Suprapubic skin (tissue), 4 donors: ENCODE results near the gene SGCD. TPM values are rescaled to one million over a fixed set of nuclear protein-coding genes. Genes with fewer than 3 reads are reported as not detected.

Source experiments
- DNase-seq, 2 donors: peaks; one replicate each; pipeline ENCODE4 v3.0.0-alpha.2; 2019; ENCODE audit warnings: low spot score in 2 of 2
- H3K27ac ChIP-seq: fragments of 200-600 bp; sonication (generic); one replicate; pipeline ENCODE4 v1.5.1; 2019
- H3K27me3 ChIP-seq: fragments of 200-600 bp; sonication (generic); one replicate; pipeline ENCODE4 v1.5.1; 2019
- H3K36me3 ChIP-seq: fragments of 200-600 bp; sonication (generic); one replicate; pipeline ENCODE4 v1.5.1; 2019
- H3K4me1 ChIP-seq: fragments of 200-600 bp; sonication (generic); one replicate; pipeline ENCODE4 v1.5.1; 2019
- H3K4me3 ChIP-seq: fragments of 200-600 bp; sonication (generic); one replicate; pipeline ENCODE4 v1.5.1; 2019; ENCODE audit warnings: mild to moderate bottlenecking
- H3K9me3 ChIP-seq: fragments of 200-600 bp; sonication (generic); one replicate; pipeline ENCODE4 v1.5.1; 2019
- EP300 ChIP-seq: sonication (generic); formaldehyde crosslinking; IDR thresholded peaks from one replicate; pipeline ENCODE4 v1.6.1; 2017; ENCODE audit warnings: antibody characterized with exemption
- POLR2A ChIP-seq, 2 donors: fragments of 450-650 bp; IDR thresholded peaks; one replicate each; pipeline ENCODE4 v1.6.1; 2017; ENCODE audit warnings: antibody characterized with exemption in 2 of 2, mild to moderate bottlenecking in 2 of 2, moderate library complexity in 2 of 2
- POLR2AphosphoS5 ChIP-seq, 3 donors: sonication (generic); formaldehyde crosslinking; IDR thresholded peaks; one replicate each; pipeline ENCODE4 v1.6.1; 2017; ENCODE audit warnings: antibody characterized with exemption in 3 of 3
- WGBS: methylation state at CpG from one replicate; pipeline ENCODE4 v1.1.5; 2018; 5-methylcytosine and 5-hydroxymethylcytosine counted together
- total RNA-seq, 4 donors: library from RNA; depleted of rRNA; stranded (reverse); fragments of >200 nt; gene quantifications; one replicate each; pipeline ENCODE4 v1.1.0, GENCODE V29; 2016
- TF ChIP-seq, protein P1 (sequence below), 2 donors: fragments of 200-600 bp in 1 of 2; fragments of 450-650 bp in 1 of 2; sonication (generic) in 1 of 2; IDR thresholded peaks; one replicate each; pipeline ENCODE4 v1.5.1; 2016 to 2019; ENCODE audit warnings: antibody characterized with exemption in 2 of 2, mild to moderate bottlenecking in 1 of 2, moderate library complexity in 1 of 2

Gene SGCD
- total RNA-seq, 4 donors from 2014 or later, result 1.2 to 5.7 (median 3.9) TPM

DNA sequence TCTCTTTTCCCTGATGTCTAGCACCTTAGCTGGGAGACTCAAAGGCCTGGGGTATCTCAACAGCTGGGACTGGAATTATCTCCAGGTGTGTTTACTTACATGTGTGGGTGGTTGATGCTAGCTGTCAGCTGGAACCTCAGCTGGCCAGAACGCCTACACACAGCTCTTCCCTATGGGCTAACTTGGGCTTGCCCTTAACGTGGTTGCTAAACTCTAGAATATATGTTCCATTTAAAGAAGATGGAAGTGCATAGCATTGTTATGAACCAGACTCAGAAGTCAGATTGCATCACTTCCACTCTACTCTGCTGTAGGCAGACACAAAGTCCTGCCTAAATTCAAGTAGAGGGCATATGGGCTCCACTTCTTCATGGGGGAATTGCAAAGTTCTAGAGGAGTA is 29.3 kb downstream of the SGCD start:
- H3K27me3 ChIP-seq, result no peaks in the 10 kb centered on the region
- no peak overlapping the region for H3K27ac ChIP-seq
- no peaks in the 10 kb centered on the region for H3K4me1 ChIP-seq
- WGBS, result 74% methylated on average over 2 of the region's 2 CpGs
- H3K9me3 ChIP-seq, result no peaks in the 10 kb centered on the region
- no peaks in the 10 kb centered on the region for H3K36me3 ChIP-seq
- no peak for DNase-seq
- TF ChIP-seq POLR2A (IDR thresholded peaks at IDR 0.05), result no peak
- no peak for TF ChIP-seq EP300
- TF ChIP-seq POLR2AphosphoS5 (IDR thresholded peaks at IDR 0.05), result no peak
- TF ChIP-seq, protein P1, sequence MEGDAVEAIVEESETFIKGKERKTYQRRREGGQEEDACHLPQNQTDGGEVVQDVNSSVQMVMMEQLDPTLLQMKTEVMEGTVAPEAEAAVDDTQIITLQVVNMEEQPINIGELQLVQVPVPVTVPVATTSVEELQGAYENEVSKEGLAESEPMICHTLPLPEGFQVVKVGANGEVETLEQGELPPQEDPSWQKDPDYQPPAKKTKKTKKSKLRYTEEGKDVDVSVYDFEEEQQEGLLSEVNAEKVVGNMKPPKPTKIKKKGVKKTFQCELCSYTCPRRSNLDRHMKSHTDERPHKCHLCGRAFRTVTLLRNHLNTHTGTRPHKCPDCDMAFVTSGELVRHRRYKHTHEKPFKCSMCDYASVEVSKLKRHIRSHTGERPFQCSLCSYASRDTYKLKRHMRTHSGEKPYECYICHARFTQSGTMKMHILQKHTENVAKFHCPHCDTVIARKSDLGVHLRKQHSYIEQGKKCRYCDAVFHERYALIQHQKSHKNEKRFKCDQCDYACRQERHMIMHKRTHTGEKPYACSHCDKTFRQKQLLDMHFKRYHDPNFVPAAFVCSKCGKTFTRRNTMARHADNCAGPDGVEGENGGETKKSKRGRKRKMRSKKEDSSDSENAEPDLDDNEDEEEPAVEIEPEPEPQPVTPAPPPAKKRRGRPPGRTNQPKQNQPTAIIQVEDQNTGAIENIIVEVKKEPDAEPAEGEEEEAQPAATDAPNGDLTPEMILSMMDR (IDR thresholded peaks at IDR 0.05), result no peak
- no peak overlapping the region for H3K4me3 ChIP-seq

DNA sequence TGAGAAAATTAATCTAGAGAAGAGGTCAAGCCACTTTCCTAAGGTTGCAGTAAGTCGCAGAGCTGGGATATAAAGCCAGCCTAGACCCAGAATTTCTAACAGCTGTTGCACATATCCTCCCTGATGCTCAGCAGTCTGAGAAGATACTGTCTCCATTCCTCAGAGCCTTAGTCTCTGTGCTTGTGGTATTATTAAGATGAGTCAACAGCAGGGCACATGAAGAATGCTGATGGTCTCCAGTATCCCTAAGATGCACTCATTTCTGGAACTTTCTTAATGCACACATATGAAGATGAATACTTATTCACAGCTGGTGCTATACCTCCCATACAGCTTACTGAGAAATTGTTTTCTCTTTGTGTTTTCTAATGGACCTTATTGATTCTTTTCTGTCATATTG is 32.5 kb downstream of the SGCD start:
- Histone ChIP-seq H3K27me3 (no peaks in the 10 kb centered on the region), H3K9me3 (no peaks in the 10 kb centered on the region), H3K36me3 (no peaks in the 10 kb centered on the region), H3K27ac (no peak overlapping the region), H3K4me3 (no peak overlapping the region), H3K4me1 (no peaks in the 10 kb centered on the region)
- DNase-seq, result no peak
- 56% methylated on average over 1 of the region's 1 CpG for WGBS
- TF ChIP-seq EP300 (no peak), POLR2A (IDR thresholded peaks at IDR 0.05) (no peak), POLR2AphosphoS5 (IDR thresholded peaks at IDR 0.05) (no peak)
- TF ChIP-seq, protein P1 (IDR thresholded peaks at IDR 0.05), result no peak

DNA sequence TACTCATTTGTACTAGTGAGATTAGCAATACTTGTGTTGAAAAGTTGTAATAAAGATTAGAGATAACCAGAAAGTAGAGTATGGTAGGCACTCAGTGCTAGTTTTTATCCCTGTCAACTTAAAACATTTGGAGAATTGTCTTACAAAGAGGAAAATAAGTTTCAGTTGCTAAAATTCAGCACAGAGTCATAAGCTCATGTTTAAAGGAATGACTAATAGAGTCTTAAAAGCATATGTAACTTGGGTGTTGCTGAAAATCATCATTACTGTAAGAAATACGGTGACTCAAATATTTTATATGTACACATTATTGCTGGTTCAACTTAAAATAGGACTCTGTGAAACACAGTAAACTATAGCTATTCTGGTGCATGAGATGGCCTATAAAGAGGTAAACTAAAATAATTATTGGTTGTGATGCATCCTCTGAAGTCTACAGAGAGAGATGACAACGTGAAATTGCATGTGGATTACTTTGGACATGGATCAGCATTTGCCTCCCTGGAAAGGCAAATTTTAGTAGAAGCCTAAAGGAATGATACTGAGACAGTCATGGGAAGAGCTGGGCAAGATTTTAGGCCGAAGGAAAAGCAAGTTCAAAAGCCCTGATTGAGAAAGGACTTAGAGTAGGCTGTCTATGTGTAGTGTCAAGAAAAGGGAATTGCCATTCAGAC is 34.6 kb downstream of the SGCD start:
- H3K36me3 ChIP-seq, result no peaks in the 10 kb centered on the region
- H3K27ac ChIP-seq, result no peak overlapping the region
- no peaks in the 10 kb centered on the region for H3K4me1 ChIP-seq
- WGBS, result 80% methylated on average over 3 of the region's 3 CpGs
- H3K27me3 ChIP-seq, result no peaks in the 10 kb centered on the region
- no peak for DNase-seq
- H3K4me3 ChIP-seq, result no peak overlapping the region
- H3K9me3 ChIP-seq, result no peaks in the 10 kb centered on the region
- TF ChIP-seq EP300 (no peak), POLR2A (IDR thresholded peaks at IDR 0.05) (no peak), POLR2AphosphoS5 (IDR thresholded peaks at IDR 0.05) (no peak)
- TF ChIP-seq, protein P1 (IDR thresholded peaks at IDR 0.05), result no peak

GRCh38 chr5:156363861-156364260 is 36.9 kb downstream of the SGCD start:
- DNase-seq, result no peak
- Histone ChIP-seq H3K4me3 (no peak overlapping the region), H3K36me3 (no peaks in the 10 kb centered on the region), H3K27me3 (no peaks in the 10 kb centered on the region), H3K9me3 (no peaks in the 10 kb centered on the region), H3K4me1 (no peaks in the 10 kb centered on the region), H3K27ac (no peak overlapping the region)
- WGBS, result 91% methylated on average over 2 of the region's 2 CpGs
- TF ChIP-seq EP300, result no peak
- TF ChIP-seq POLR2A (IDR thresholded peaks at IDR 0.05), result no peak
- TF ChIP-seq, protein P1 (IDR thresholded peaks at IDR 0.05), result no peak
- TF ChIP-seq POLR2AphosphoS5 (IDR thresholded peaks at IDR 0.05), result no peak

- TF ChIP-seq, protein P1 (IDR thresholded peaks at IDR 0.05), result no peak
- no peak for TF ChIP-seq EP300
- TF ChIP-seq POLR2A (IDR thresholded peaks at IDR 0.05), result no peak
- TF ChIP-seq POLR2AphosphoS5 (IDR thresholded peaks at IDR 0.05), result no peak
- no peaks in the 10 kb centered on the region for H3K9me3 ChIP-seq
- H3K4me3 ChIP-seq, result no peak overlapping the region
- H3K36me3 ChIP-seq, result no peaks in the 10 kb centered on the region
- no peak for DNase-seq
- H3K27ac ChIP-seq, result no peak overlapping the region
- H3K4me1 ChIP-seq, result no peaks in the 10 kb centered on the region
- no peaks in the 10 kb centered on the region for H3K27me3 ChIP-seq
Observed at GRCh38 chr5:156366521-156366920, 39.6 kb downstream of the SGCD start.
